Keratinocyte (primary cell): ENCODE data around the gene LSM10.

ENCODE experiments used
- EZH2 ChIP-seq: IDR thresholded peaks from one replicate; pipeline ENCODE4 v1.6.1; 2012; ENCODE audit warnings: inconsistent platforms, mild to moderate bottlenecking, low read length, moderate library complexity
- TF ChIP-seq, protein P1 (sequence below), 3 experiments: IDR thresholded peaks in 1 of 3; conservative IDR thresholded peaks in 1 of 3; optimal IDR thresholded peaks in 1 of 3; 2 replicates in 2 of 3; 3 replicates in 1 of 3; pipeline versions ENCODE3 to v1.5.1; 2011; ENCODE audit warnings: low read length in 3 of 3, mild to moderate bottlenecking in 3 of 3, moderate library complexity in 2 of 3, control low read depth in 1 of 3, inconsistent platforms in 1 of 3; ENCODE audit not compliant: insufficient read depth in 2 of 3; ENCODE audit errors: extremely low read depth in 1 of 3

DNA sequence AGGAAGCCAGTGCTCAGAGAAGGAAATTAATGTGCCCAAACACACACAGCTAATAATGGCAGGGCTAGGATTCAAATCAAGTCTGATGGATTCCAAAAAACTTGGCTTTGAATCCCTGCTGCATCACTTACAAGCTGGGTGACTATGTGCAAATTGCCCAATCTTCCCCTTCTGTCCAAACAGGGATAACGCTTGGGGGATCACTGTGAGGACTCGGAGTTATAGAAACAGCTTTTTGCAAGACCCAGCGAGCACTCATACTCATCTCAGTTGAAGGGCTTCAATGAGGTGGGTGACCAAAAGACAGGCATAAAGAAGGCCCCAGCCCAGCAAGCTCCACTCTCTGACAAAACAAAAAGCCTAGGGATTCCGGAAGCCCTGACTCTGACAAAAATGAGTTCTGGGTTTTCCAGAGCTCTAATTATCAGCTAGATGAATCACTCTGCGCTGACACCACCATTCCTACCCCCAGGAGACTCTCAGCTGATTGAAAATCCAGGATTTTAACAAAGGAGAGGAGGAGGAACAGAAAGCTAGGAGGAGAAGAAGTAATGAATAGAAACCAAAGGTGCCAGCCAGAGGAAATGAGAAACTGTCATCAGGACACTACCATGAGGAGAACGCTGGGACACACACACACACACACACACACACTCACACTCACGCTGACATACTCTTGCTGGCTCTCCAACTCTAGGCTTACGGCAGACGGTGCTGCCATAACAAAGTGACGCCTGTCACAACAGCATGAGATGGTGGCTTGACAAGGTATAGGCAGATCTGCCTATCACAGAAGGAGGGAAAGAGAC lies 10.4 kb downstream of the LSM10 start:
- TF ChIP-seq, protein P1, sequence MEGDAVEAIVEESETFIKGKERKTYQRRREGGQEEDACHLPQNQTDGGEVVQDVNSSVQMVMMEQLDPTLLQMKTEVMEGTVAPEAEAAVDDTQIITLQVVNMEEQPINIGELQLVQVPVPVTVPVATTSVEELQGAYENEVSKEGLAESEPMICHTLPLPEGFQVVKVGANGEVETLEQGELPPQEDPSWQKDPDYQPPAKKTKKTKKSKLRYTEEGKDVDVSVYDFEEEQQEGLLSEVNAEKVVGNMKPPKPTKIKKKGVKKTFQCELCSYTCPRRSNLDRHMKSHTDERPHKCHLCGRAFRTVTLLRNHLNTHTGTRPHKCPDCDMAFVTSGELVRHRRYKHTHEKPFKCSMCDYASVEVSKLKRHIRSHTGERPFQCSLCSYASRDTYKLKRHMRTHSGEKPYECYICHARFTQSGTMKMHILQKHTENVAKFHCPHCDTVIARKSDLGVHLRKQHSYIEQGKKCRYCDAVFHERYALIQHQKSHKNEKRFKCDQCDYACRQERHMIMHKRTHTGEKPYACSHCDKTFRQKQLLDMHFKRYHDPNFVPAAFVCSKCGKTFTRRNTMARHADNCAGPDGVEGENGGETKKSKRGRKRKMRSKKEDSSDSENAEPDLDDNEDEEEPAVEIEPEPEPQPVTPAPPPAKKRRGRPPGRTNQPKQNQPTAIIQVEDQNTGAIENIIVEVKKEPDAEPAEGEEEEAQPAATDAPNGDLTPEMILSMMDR (optimal IDR thresholded peaks at IDR 0.05 in 1 of 3, IDR thresholded peaks at IDR 0.05 in 1 of 3, conservative IDR thresholded peaks at IDR 0.05 in 1 of 3; ENCODE audit: extremely low read depth in 1 of 3, insufficient read depth in 2 of 3, low read length in 3 of 3), result no peak
- no peak for TF ChIP-seq EZH2
